B cell (primary cell): ENCODE measurements around the gene CCDC183. TPM values are rescaled to one million over a fixed set of nuclear protein-coding genes. Genes with fewer than 3 reads are reported as not detected.

Experiments used
- ATAC-seq: fragments of 200-7000 bp; cut with Tn5 transposase; one replicate; pipeline ENCODE4 v1.10.0; 2021; ENCODE audit warnings: low read depth, mild to moderate bottlenecking, moderate number of reproducible peaks, moderate library complexity
- CTCF ChIA-PET: fragments of 350-600 bp; sonication (Branson Sonifier 250); formaldehyde crosslinking; loops from one replicate; lab custom pipeline; 2021; ENCODE audit warnings: antibody characterized with exemption, inconsistent platforms; lab: Charles Lee
- POLR2A ChIA-PET: fragments of 350-600 bp; sonication (Branson Sonifier 250); formaldehyde crosslinking; loops from one replicate; lab custom pipeline; 2021; ENCODE audit warnings: antibody characterized with exemption; lab: Charles Lee
- DNase-seq: peaks from one replicate; pipeline ENCODE4 v3.0.0; 2013
- H2AFZ ChIP-seq: 2 replicates; pipeline ENCODE4 v1.6.1; 2012; ENCODE audit warnings: mild to moderate bottlenecking, low read depth, low read length; ENCODE audit not compliant: insufficient read depth, poor library complexity, severe bottlenecking
- H3K27ac ChIP-seq, 2 donors: 1 replicate in 1 of 2; 2 replicates in 1 of 2; pipeline ENCODE4 v1.5.1; 2012 to 2013; ENCODE audit warnings: low read length in 2 of 2, mild to moderate bottlenecking in 2 of 2, moderate library complexity in 1 of 2
- H3K27me3 ChIP-seq, 4 experiments: fragments of 200-600 bp in 1 of 4; sonication (generic) in 1 of 4; replicated peaks in 1 of 4; 1 replicate in 2 of 4; 2 replicates in 2 of 4; pipeline versions ENCODE4 v1.6.1 to v1.7.0; 2013 to 2016; ENCODE audit warnings: low read length in 3 of 4, mild to moderate bottlenecking in 2 of 4, mixed read lengths in 1 of 4, moderate library complexity in 1 of 4; ENCODE audit not compliant: insufficient read depth in 4 of 4, control insufficient read depth in 3 of 4; ENCODE audit errors: control extremely low read depth in 1 of 4
- H3K36me3 ChIP-seq, 2 experiments: replicated peaks in 1 of 2; 1 replicate in 1 of 2; 2 replicates in 1 of 2; pipeline versions ENCODE4 v1.6.1 to v1.7.1; 2013; ENCODE audit warnings: low read length in 1 of 2; ENCODE audit not compliant: insufficient read depth in 2 of 2, control insufficient read depth in 1 of 2; ENCODE audit errors: control extremely low read depth in 1 of 2, extremely low read depth in 1 of 2
- H3K4me1 ChIP-seq, 2 donors: fragments of 200-600 bp in 1 of 2; sonication (generic) in 1 of 2; 1 replicate in 1 of 2; 2 replicates in 1 of 2; pipeline versions ENCODE4 v1.5.1 to v1.6.1; 2013 to 2017; ENCODE audit warnings: low read length in 2 of 2; ENCODE audit not compliant: control insufficient read depth in 2 of 2, insufficient read depth in 2 of 2
- H3K4me2 ChIP-seq: replicated peaks from 2 replicates; pipeline ENCODE3; 2012; ENCODE audit warnings: mild to moderate bottlenecking, low read depth, low read length; ENCODE audit not compliant: poor library complexity, severe bottlenecking
- H3K4me3 ChIP-seq, 5 experiments: fragments of 200-600 bp in 1 of 5; sonication (generic) in 1 of 5; 1 replicate in 3 of 5; 2 replicates in 2 of 5; pipeline versions ENCODE4 v1.5.1 to v1.7.0; 2011 to 2016; ENCODE audit warnings: low read length in 4 of 5, mild to moderate bottlenecking in 4 of 5, low read depth in 2 of 5, control low read depth in 1 of 5, moderate library complexity in 1 of 5; ENCODE audit not compliant: insufficient read depth in 1 of 5; ENCODE audit errors: control extremely low read depth in 1 of 5, extremely low read depth in 1 of 5
- H3K79me2 ChIP-seq: fragments of 200-600 bp; sonication (generic); one replicate; pipeline ENCODE4 v1.6.0; 2016; ENCODE audit warnings: low read length; ENCODE audit not compliant: control insufficient read depth, insufficient read depth
- H3K9ac ChIP-seq: fragments of 200-600 bp; sonication (generic); 2 replicates; pipeline ENCODE4 v1.6.1; 2017; ENCODE audit warnings: mild to moderate bottlenecking, low read length, moderate library complexity
- H3K9me3 ChIP-seq, 3 donors: one replicate each; pipeline versions ENCODE4 v1.6.1 to v1.7.1; 2013; ENCODE audit warnings: low read length in 2 of 3; ENCODE audit not compliant: control insufficient read depth in 2 of 3, insufficient read depth in 1 of 3; ENCODE audit errors: control extremely low read depth in 1 of 3
- H4K20me1 ChIP-seq: 2 replicates; pipeline ENCODE4 v1.6.0; 2012; ENCODE audit warnings: mild to moderate bottlenecking, low read length; ENCODE audit not compliant: insufficient read depth, control insufficient read depth, poor library complexity, severe bottlenecking
- H3K27ac Mint-ChIP-seq: one replicate; pipeline ENCODE4 v1.8.0; 2021; ENCODE audit warnings: mixed read lengths
- H3K27me3 Mint-ChIP-seq: one replicate; pipeline ENCODE4 v1.8.0; 2021; ENCODE audit warnings: mixed read lengths
- H3K4me1 Mint-ChIP-seq: one replicate; pipeline ENCODE4 v1.8.0; 2021; ENCODE audit warnings: mixed read lengths
- H3K4me3 Mint-ChIP-seq: one replicate; pipeline ENCODE4 v1.8.0; 2021; ENCODE audit warnings: mixed read lengths
- H3K9me3 Mint-ChIP-seq: one replicate; pipeline ENCODE4 v1.8.0; 2022; ENCODE audit warnings: mixed read lengths; ENCODE audit not compliant: insufficient read depth
- EZH2 ChIP-seq: IDR thresholded peaks from 2 replicates; pipeline ENCODE4 v1.6.1; 2012; ENCODE audit warnings: borderline replicate concordance, low read depth, mild to moderate bottlenecking, moderate library complexity, low read length; ENCODE audit not compliant: insufficient read depth, poor library complexity, severe bottlenecking
- WGBS: methylation state at CpG from one replicate; pipeline ENCODE4 v1.1.5; 2013; ENCODE audit warnings: missing lambda C conversion rate; ENCODE audit not compliant: insufficient coverage; 5-methylcytosine and 5-hydroxymethylcytosine counted together
- intact Hi-C: fragments of 100-400 bp; cut with micrococcal nuclease; formaldehyde crosslinking; loops from one replicate; pipeline ENCODE4 v1.10.0; 2022
- polyA plus RNA-seq: library from polyadenylated mRNA; depleted of rRNA; stranded (reverse); fragments of >200 nt; gene quantifications from 2 replicates; pipeline ENCODE4 v1.2.3, GENCODE V29; 2012
- total RNA-seq, 2 donors: library from RNA; stranded (reverse); fragments of 120-200 nt in 1 of 2; gene quantifications; 1 replicate in 1 of 2; 2 replicates in 1 of 2; pipeline versions ENCODE4 v1.2.3 to v1.2.4, GENCODE V29; 2013 to 2022
- TF ChIP-seq, protein P1 (sequence below): fragments of 200-600 bp; IDR thresholded peaks from one replicate; pipeline ENCODE4 v1.8.0; 2022; ENCODE audit warnings: antibody characterized with exemption, mild to moderate bottlenecking

The CCDC183 gene
- total and polyA plus RNA-seq, 2 donors (not counting 1 experiment from before 2014, with no cell fraction given): 1.8 to 4.9 TPM

DNA sequence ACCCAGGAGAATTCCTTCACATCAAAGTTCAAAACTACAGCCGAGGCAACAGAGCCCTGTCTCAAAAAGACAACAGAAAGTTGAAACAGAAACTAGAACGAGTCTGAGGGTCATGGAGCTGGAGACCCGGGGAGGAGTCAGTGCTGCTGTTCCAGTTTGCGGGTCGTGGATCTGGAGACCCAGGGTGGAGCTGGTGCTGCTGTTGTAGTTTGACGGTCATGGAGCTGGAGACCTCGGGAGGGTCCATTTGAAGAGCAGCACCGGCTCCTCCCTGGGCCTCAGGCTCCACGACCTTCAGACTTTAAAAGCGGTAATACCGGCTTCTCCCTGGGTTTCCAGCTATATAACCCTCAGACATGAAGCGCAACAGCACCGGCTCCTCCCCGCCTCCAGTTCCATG, 18.8 kb upstream of the CCDC183 start:
- Histone ChIP-seq H4K20me1 (no peaks in the 10 kb centered on the region), H3K4me1 (peaks cover 7% of the 10 kb centered on the region in 2 donors), H3K9me3 (peaks cover 0 to 10% (median 6%) of the 10 kb centered on the region in 3 donors), H3K79me2 (no peaks in the 10 kb centered on the region), H3K9ac (no peak overlapping the region), H3K4me2 (no peak overlapping the region), H3K27ac (no peak overlapping the region), H3K36me3 (no peaks in the 10 kb centered on the region), H3K4me3 (no peak overlapping the region), H2AFZ (no peak overlapping the region), H3K27me3 (peaks cover 0 to 4% (median 1%) of the 10 kb centered on the region in 4 experiments)
- ChIA-PET POLR2A (interaction anchor here (1.7 kb wide), 1 partner anchor 48 kb away, joined by 5 read pairs; no protein-coding TSS in a partner anchor), CTCF (interaction anchor here (1.0 to 2.7 kb wide), 9 partner anchors 10 to 290 kb away, joined by 4 to 24 read pairs (median 6); partner anchors contain the start of genes ABCA2, FUT7 and LCN8)
- peaks cover 19% of the 10 kb centered on the region for H3K27me3 Mint-ChIP-seq
- no peak overlapping the region for H3K27ac Mint-ChIP-seq
- no peak for DNase-seq
- ATAC-seq: no peak
- WGBS: 87% methylated on average over 13 of the region's 14 CpGs
- intact Hi-C loops: no loop called here
- H3K9me3 Mint-ChIP-seq: peaks cover 6% of the 10 kb centered on the region
- no peak overlapping the region for H3K4me3 Mint-ChIP-seq
- H3K4me1 Mint-ChIP-seq: peaks cover 5% of the 10 kb centered on the region
- no peak for TF ChIP-seq EZH2
- TF ChIP-seq, protein P1, sequence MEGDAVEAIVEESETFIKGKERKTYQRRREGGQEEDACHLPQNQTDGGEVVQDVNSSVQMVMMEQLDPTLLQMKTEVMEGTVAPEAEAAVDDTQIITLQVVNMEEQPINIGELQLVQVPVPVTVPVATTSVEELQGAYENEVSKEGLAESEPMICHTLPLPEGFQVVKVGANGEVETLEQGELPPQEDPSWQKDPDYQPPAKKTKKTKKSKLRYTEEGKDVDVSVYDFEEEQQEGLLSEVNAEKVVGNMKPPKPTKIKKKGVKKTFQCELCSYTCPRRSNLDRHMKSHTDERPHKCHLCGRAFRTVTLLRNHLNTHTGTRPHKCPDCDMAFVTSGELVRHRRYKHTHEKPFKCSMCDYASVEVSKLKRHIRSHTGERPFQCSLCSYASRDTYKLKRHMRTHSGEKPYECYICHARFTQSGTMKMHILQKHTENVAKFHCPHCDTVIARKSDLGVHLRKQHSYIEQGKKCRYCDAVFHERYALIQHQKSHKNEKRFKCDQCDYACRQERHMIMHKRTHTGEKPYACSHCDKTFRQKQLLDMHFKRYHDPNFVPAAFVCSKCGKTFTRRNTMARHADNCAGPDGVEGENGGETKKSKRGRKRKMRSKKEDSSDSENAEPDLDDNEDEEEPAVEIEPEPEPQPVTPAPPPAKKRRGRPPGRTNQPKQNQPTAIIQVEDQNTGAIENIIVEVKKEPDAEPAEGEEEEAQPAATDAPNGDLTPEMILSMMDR: no peak

DNA sequence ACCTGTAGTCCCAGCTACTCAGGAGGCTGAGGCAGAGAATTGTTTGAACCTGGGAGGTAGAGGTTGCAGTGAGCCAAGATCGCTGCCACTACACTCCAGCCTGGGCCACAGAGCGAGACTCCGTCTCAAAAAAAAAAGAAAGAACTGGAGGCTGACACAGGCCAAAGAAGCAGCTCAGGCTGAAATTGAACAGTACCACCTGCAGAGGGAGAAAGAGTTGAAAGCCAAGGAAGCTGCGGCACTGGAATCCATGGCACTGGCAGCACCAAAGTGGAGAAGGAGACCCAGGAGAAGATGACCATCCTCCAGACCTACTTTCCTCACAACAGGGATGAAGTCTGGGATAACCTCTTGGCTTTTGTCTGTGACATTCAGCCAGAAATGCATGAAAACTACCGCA, 16.3 kb upstream of the CCDC183 start:
- CTCF ChIA-PET: interaction anchor here (1.0 to 1.1 kb wide), 2 partner anchors 50 to 255 kb away, joined by 3 to 7 read pairs; no protein-coding TSS in a partner anchor
- no peak for DNase-seq
- intact Hi-C loops: no loop called here

More for the DNA sequence above, 16.3 kb upstream of the CCDC183 start:
- no peaks in the 10 kb centered on the region for H3K9me3 Mint-ChIP-seq
- 84% methylated on average over 5 of the region's 5 CpGs for WGBS
- no peak for TF ChIP-seq EZH2
- TF ChIP-seq, protein P1: no peak
- peaks cover 4% of the 10 kb centered on the region for H3K4me1 Mint-ChIP-seq
- ATAC-seq: no peak
- Histone ChIP-seq H3K9ac (no peak overlapping the region), H3K36me3 (no peaks in the 10 kb centered on the region), H4K20me1 (no peaks in the 10 kb centered on the region), H3K27me3 (peaks cover 0 to 4% (median 0%) of the 10 kb centered on the region in 4 experiments), H3K4me2 (no peak overlapping the region), H3K4me3 (no peak overlapping the region), H3K4me1 (no peaks in the 10 kb centered on the region), H3K79me2 (no peaks in the 10 kb centered on the region), H3K9me3 (no peaks in the 10 kb centered on the region), H3K27ac (no peak overlapping the region), H2AFZ (no peak overlapping the region)
- no peak overlapping the region for H3K27ac Mint-ChIP-seq
- no peak overlapping the region for H3K4me3 Mint-ChIP-seq
- POLR2A ChIA-PET: interaction anchor here (0.6 kb wide), 1 partner anchor 353 kb away, joined by 5 read pairs; no protein-coding TSS in a partner anchor
- H3K27me3 Mint-ChIP-seq: peaks cover 19% of the 10 kb centered on the region
